ENCODE results near the gene IFT43.

- TF ChIP-seq CTCF (IDR thresholded peaks at IDR 0.05) = no peak
- no peak for TF ChIP-seq REST (IDR thresholded peaks at IDR 0.05; ENCODE audit: insufficient read depth in 1 of 2, low read depth in 2 of 2, low read length in 1 of 2)
Observed at GRCh38 chr14:76015191-76015590, 29.6 kb downstream of the IFT43 start.

Measured in Panc1 (cell line).